Measurements from ENCODE around the gene PYGM.

Gene PYGM

GRCh38 chr11:64759722-64760719, at the start of gene PYGM:
TSS of gene PYGM (minus strand) at chr11:64759974. CDS start at chr11:64759898, 76 bp downstream.
- DNase-seq: no peak

DNA sequence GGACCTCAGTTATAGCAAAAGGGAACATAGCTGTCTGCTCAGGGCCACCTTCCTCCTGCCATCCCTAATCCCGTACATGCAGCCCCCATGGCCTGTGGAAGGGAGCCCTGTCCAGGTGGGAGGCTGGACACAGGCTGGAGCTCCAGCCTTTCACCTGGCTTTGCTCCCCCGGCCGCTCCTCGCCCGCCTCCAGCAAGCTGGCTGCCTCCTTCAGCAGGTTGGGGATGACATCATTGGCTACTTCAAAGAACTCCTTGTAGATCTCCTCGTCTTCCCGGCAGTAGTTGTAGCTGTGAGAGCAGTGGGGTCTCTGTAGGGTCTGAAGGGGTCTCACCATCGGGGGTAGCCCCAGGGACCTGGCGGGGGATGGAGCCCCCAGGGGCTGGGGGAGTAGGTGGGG, 45.7 kb upstream of the PYGM start:
- no peak for DNase-seq

DNA sequence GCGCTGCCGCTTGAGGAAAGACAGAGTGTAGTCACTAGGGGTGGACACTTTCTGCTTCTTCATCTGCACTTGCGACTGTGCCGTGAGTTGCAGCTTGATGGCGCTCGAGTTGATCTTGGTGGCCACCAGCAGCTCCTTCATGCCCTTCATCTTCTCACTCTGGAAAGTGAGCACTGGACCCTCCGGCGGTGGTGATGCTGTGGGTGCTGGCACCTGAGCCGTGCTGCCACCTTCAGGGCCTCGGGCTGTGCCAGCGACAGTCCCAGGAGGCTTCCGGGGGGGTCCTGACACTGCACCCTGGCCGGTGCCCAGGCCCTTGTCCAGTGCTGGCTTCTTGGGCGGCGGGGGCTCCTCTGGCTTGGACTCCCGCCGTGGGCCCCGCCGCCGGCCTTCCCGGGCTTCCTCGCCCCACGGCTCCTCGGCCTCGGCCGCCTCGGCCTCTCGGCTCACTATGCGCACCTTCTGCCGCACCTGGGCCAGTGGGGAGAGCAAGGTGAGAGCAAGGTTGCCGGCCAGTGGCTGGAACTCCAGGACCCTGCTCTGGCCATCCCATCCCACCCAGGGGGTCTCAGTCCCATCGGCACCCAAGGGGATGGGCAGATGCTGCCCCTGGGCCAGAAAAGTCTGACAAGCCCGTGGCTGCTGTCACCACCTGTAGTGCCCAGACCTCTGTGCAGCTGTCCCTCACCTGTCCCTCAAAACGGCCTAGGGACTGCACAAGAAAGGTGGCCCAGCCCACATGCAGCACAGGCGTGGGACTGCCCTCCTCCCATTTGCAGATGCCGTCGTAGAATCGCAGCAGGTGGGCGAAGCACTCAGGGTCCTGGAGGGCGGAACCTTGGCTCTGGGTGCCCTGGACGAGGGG, 44.8 kb upstream of the PYGM start:
- DNase-seq: no peak

- no peak for DNase-seq
Measured at GRCh38 chr11:64803846-64804345, 44.1 kb upstream of the PYGM start.

DNA sequence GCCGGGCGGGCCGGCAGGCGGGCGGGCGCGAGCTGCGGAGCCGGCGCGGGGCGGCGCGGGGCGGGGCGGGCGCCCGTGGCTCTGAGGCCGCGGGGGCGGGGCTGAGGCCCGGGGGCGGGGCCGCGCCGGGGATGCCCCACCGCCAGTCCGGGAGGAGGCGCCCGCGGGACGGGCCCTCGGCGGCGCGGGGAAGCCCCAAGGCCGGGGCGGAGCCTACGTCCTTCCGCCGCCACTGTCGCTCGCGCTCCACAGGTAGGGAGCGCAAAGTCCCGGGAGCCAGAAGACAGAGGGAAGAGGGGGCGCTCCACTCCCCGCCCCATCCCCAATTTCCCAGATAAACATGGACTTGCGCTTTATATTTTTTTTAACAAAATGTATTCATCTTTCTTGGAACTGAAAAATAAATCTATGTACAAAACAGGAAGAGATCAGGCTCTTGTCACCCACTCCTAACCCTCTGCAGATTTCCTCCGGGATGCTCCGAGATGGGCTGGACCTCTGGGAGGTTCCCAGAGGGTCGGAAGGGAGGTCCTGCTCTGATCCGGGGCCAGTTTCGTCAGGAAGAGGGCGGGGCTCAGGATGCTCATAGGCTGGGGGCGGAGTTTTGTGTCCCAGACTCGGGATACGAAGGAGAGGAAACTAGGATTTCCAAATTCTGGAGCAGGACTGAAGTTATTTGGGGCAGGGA, 43.5 kb upstream of the PYGM start, which contains the start of gene MAP4K2:
TSS of gene MAP4K2 (minus strand) at position 57 of the 688 bp plus-strand sequence. CDS start 65 bp downstream, outside the sequence.
- DNase-seq: peak; percentile 62

- no peak for DNase-seq
Measured at GRCh38 chr11:64802370-64803157, 42.8 kb upstream of the PYGM start.

DNA sequence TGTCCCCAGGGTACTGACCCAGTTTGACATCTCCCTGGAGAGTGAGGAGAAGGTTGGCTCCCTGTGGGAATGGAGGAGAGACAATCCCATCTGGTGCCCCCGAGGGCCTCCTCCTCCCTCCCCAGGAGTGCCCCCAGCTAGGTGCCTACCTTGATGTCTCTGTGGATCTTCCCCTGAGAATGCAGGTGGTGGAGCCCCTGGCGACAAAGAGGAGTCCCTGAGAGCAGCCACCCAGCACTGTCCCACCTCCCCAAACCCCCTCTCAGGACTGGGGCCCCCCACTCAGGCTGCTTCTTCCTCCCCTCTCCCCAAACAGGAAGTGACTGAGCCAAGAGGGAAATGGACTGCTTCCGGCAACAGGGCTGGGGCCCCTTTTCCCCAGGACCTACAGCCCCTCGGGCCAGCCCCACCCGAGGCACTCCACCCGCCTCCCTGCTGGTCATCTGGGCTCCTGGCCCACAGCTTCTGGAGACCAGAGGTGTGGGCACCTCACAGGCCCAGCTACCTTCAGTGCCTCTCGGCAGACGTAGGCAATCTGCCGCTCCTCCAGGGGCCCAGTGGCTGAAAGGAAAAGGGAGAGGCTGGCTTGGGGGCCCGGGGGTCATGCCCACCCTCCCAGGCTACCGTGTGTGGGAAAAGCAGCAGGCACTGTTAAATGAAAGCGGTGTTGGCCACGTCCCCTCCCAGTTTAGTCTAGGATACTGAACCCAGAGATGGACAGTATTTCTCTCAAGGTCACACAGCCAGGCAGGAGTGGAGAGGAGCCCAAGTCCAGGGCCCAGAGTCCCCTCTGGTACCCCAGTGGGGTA, 42.0 kb upstream of the PYGM start:
- DNase-seq: peak; percentile 23

GRCh38 chr11:64801158-64801464, 41.3 kb upstream of the PYGM start:
- no peak for DNase-seq

DNA sequence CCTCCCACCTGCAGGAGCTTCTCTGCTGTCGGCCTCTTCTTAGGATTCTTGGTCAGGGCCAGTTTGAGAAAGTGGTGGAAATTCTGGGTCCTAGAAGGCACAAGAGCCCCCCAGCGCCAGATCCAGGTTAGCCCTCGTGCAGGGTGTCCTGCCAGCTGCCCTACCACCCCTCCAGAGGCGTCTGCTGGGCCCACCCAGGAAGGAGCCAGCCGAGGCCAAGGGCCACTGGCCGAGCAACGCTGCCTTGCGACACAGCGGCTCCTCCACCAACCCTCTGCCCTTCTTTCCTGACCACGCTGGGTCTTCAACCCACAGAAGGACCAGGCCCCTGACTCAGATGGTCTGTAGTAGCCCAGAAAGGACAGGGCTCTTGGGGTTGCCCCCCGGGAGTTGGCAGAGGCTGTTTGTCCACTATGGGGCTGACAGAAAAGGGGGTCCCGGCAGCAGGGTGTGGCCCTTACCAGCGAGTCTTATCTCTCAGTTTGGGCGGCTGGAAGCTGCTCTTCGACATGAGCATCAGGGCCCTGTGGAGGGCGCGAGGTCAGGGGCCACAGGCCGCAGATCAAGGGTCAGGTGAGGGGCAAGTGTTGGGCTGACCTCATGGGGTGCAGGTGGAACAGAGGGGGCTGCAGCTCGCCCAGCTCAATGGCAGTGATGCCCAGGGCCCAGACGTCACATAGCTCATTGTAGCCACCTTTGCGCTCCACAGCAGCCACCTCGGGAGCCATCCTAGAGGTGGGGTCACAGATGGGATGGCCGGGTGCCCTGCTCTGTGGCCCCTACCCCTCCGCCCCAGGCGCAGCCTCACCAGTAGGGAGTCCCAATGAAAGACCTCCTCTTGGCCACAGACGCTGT, 40.8 kb upstream of the PYGM start:
- no peak for DNase-seq

DNA sequence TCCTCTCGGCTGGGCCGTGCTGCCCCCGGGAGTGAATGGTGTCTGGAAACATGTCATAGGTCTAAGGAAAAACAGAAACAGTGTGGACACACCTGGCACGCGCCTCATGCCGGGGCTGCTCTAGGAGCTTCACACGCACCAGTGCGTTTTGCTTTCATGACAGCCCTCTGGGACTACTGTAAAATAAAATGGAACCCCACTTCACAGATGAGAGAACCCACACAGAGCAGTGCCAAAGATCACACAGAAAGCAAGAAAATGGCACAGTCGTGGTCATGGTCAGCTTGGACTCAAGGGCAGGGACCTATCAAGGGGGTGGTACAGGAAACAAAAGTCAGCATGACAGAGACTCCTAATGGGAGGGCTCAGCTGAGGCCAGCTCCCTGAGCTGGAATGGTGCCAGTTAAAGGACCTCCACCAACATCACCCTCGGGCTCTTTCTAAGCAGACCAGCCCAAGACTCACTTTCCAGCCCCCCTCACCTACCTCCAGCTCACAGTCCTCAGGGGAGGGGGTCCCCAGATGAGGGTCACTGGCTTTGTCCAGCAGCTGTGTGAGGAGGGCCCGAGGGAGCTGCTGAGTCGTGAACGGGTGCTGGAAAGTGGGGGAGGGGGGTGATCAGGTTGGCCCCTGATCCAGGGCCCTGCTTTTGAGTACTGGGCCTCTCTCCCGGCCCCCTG, 40.0 kb upstream of the PYGM start:
- DNase-seq: no peak

DNA sequence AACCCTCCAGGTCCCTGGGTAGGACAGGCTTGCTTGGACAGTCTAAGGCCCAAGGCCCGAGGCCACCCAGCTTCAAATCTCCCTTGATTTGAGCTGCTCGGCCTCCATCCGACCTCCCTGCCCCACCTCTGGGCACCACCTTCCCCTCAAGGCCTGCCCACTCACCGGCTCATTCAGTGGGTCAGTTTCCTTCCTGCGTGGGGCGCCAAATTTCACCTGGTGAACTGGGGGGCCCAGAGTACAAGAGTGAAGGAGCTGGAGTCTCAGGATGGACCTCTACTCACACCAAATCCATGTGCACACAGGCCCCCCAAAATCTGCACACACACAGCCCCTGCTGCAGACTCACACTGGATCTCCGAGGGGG, 39.5 kb upstream of the PYGM start:
- no peak for DNase-seq

DNA sequence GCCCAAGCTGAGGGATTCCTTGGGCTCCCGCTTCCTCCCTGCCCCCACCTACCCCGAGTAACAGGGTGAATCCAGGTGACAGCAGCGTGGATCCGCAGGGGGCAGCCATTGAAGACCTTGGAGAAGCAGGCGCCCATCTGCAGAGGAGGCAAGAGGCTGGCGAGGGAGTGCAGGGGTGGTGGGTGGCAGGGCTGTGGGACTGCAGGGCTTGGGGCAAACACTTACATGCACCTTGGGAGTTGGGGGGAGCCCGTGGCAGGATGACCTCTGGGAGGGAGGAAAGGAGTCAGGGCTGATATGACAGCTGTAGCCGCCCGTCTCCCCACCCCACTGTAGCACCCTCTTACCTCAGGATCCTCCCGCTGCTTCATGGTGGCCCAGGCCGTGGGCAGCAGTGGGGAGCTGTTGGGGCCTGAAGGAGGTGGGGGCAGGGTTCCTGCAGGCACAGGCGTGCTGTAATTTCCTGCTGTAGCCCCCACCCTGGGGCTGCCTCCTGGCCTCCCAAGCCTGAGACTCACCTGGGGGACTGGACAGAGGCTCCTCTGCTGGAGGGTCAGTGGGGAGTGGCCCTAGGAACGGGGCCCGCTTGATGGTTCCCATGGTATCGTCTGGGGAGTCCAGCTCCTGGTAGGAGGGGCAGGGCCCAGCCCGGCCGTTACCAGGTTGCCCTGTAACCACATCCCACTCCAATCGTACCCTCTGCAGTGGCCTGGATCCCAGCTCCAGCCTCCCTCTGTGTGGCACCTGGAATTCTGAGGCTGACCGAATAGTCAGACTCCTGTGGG, 37.2 kb upstream of the PYGM start:
- no peak for DNase-seq

GRCh38 chr11:64796047-64796756, 36.4 kb upstream of the PYGM start:
- DNase-seq: peak; percentile 13

DNA sequence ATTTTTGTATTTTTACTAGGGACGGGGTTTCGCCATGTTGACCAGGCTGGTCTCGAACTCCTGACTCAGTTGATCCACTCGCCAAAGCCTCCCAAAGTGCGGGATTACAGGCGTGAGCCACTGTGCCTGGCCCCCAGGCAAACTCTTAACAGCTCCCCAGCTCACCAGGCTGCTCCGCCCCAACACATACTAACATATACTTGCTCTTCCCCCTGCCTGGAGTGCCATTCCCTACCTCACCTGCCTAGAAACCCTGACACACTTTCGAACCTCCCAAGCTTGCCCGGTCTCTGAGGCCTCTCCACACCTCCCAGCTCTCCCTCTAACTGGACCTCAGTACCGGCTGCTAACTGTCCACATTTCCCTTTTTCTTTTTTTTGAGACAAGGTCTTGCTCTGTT, 34.8 kb upstream of the PYGM start:
- DNase-seq: no peak

DNA sequence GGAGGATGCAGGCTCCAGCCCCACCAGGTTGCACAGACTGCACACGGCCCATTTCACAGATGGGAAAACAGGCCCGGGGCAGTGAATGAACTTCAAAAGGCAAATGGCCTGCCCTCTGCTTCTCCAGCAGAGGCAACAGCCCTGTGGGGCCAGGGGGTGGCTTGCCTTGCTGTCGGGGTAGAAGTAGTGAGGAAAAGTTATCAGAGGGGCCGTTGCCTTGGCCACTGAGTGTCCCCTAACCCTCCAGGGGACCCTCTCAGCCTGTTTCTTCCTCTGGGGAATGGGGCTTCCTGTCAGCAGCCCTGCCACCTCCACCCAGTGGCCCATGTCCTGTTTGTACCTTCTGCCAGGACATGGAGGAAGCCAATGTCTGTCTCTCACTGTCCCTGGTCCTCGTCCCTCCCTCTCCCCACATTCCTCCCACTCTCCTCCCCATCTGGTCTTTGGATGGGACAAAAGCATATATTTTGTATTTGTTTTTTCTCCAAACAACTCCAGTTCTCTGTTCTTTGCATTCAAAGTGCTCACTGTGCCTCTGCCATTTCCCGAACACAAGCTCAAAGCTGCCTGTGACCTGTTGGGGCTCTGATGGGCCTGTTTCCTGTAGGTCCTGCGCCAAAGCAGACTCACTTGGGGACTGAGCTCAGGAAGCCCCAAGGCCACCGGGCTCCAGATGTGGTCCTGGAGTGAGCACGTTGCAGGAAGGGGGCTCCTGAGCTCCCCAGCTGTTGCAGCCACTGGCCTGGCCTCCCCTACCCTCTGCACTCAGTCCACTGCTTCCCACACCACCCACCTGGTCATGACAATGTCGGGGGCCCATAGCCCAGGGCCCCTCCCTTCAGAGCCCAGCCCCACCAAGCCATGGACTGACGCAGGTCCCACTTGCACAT, 33.7 kb upstream of the PYGM start:
- no peak for DNase-seq

- no peak for DNase-seq
Measured at GRCh38 chr11:64792482-64792881, 32.7 kb upstream of the PYGM start.

DNA sequence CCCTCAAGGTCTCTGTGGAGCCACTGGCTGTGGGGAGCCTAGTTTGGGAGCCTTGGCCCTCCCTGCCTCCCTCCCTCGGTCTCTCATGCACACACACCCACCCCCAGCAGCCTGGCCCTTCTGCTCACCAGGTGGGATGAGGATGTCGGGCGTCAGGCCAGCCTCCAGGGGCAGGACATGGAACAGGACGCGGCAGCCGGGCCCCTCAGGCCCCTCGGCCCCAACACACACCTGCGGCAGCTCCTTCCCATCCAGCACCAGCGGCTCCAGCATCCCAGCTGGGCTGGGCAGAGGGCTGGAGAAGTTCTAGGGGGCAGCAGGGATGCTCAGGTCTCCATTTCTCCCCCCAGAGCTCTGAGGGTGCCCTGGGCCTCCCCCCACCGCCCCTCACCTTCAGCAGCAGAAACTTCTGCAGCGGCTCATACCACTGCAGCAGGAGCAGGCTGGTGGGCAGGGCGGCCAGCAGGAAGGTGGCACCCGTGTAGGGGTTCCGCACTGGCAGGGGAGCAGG, 32.1 kb upstream of the PYGM start:
- DNase-seq: no peak
